Duodenal mucosa (tissue), 2 donors: ENCODE data around the gene RUSC2.

Experiments used
- H3K27ac ChIP-seq: one replicate; pipeline ENCODE4 v1.7.0; 2013; ENCODE audit warnings: low read depth, low read length
- H3K27me3 ChIP-seq, 2 donors: one replicate each; pipeline ENCODE4 v1.7.0; 2013; ENCODE audit warnings: low read length in 2 of 2, control low read depth in 1 of 2; ENCODE audit not compliant: insufficient read depth in 2 of 2, control insufficient read depth in 1 of 2
- H3K36me3 ChIP-seq, 2 donors: one replicate each; pipeline ENCODE4 v1.7.0; 2013; ENCODE audit warnings: low read length in 2 of 2, control low read depth in 1 of 2; ENCODE audit not compliant: insufficient read depth in 2 of 2, control insufficient read depth in 1 of 2
- H3K4me1 ChIP-seq, 2 donors: one replicate each; pipeline ENCODE4 v1.7.0; 2013; ENCODE audit warnings: low read length in 2 of 2, control low read depth in 1 of 2; ENCODE audit not compliant: insufficient read depth in 2 of 2, control insufficient read depth in 1 of 2
- H3K4me3 ChIP-seq, 2 donors: one replicate each; pipeline ENCODE4 v1.7.0; 2013; ENCODE audit warnings: low read length in 2 of 2, low read depth in 1 of 2
- H3K9ac ChIP-seq, 2 donors: one replicate each; pipeline ENCODE4 v1.7.0; 2013; ENCODE audit warnings: low read length in 2 of 2, low read depth in 1 of 2
- H3K9me3 ChIP-seq, 2 donors: one replicate each; pipeline ENCODE4 v1.7.0; 2013; ENCODE audit warnings: low read length in 2 of 2, control low read depth in 1 of 2; ENCODE audit not compliant: control insufficient read depth in 1 of 2

The RUSC2 gene

GRCh38 chr9:35537913-35538312 lies 48.0 kb downstream of the RUSC2 start:
- Histone ChIP-seq H3K27me3 (no peaks in the 10 kb centered on the region), H3K9me3 (no peaks in the 10 kb centered on the region), H3K9ac (peak overlapping the region in 1 of 2 donors; percentile 37), H3K4me1 (peaks cover 0 to 17% of the 10 kb centered on the region in 2 donors), H3K36me3 (no peaks in the 10 kb centered on the region), H3K4me3 (no peak overlapping the region), H3K27ac (peak overlapping the region; percentile 74)

GRCh38 chr9:35538361-35539234 lies 48.7 kb downstream of the RUSC2 start:
- peak overlapping the region; percentile 44 to 65 for H3K4me3 ChIP-seq
- peak overlapping the region in 1 of 2 donors; percentile 37 for H3K9ac ChIP-seq
- H3K9me3 ChIP-seq: no peaks in the 10 kb centered on the region
- H3K36me3 ChIP-seq: no peaks in the 10 kb centered on the region
- H3K4me1 ChIP-seq: peaks cover 0 to 17% of the 10 kb centered on the region in 2 donors
- no peaks in the 10 kb centered on the region for H3K27me3 ChIP-seq
- H3K27ac ChIP-seq: peak overlapping the region; percentile 74
